NCI-H2107 (cell line): ENCODE results near the gene ALDH8A1.

Experiments used
- DNase-seq: peaks from one replicate; lab custom pipeline; 2025; lab: John Stamatoyannopoulos, UW

The ALDH8A1 gene, protein sequence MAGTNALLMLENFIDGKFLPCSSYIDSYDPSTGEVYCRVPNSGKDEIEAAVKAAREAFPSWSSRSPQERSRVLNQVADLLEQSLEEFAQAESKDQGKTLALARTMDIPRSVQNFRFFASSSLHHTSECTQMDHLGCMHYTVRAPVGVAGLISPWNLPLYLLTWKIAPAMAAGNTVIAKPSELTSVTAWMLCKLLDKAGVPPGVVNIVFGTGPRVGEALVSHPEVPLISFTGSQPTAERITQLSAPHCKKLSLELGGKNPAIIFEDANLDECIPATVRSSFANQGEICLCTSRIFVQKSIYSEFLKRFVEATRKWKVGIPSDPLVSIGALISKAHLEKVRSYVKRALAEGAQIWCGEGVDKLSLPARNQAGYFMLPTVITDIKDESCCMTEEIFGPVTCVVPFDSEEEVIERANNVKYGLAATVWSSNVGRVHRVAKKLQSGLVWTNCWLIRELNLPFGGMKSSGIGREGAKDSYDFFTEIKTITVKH

DNA sequence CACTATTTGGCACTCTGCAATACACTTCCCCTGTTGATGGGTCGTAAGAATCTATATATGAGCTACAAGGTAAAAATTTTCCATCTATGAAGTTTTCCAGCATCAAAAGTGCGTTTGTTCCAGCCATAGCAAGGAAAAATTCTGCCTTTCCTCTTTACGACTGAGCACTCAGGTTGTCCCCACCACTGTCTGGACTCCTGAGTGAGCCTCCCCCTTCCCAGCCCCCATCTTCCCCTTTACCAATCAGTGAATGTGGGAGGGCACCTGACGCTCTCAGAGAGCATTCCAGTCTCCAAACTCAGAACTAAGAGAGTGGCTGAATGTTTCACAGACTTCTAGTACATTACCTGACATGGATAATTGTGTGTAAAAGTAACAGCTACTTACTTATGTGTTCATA, at the start of gene ALDH8A1:
Gene ALDH8A1 (minus strand): TSS at position 175 of the 400 bp plus-strand sequence. CDS start 48 bp downstream, at position 127.
- no peak for DNase-seq

DNA sequence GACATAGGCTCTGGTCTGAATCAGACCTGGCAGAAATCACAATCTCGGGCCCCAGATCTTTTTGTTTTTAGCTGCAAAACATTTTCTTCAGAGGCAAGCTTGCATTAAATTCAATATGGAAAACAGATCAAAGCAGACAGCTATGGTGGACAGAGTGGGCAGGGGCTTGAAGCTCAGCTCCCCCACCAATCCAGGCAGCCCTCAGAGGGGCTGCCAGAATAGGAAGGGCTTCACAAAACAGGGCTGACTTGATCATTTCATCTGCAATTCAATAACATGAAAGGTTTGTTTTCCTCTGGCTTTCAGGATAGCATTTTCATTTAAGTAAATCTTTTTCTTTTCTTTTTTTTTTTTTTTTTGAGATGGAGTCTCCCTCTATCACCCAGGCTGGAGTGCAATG, 49.2 kb upstream of the ALDH8A1 start:
- DNase-seq: no peak

DNA sequence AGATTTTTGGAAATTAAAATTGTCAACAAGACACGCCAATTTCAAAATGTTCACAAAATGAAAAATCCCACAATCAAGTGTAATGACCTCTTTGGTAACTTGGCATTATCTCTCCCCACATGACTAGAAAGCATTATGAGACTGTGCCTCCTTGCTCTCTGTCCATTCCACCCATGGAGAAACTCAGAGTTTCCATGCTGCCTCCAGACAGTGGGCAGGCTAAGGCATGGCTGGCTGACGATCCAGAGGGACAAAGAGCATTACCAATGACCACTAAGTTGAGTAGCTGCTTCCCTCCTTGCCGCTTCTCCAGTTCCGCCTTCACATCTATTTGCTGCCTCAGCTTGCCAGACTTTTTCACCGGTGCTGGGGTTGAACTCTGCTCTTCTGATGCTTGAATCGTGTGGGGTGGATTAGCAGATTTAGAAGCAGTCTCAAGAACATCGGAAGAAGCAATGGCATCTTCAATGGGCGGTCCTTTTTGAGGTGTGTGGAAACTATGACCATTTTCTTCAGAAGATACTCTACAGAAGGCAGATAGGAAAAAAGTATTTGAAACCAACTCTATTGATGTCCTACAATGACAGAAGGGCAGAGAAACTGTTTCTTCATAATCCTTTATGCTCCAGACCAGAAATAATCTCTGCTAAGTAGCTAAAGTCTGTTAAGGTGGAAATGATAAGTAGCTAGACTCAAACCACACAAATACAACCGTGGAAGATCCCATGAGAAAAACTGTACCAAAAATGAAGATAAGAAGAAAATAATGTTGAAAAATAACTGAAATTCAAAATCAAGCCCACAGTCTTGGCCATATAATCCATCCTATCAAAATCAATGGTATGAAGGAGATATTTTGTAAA, 47.5 kb upstream of the ALDH8A1 start:
- DNase-seq: no peak

DNA sequence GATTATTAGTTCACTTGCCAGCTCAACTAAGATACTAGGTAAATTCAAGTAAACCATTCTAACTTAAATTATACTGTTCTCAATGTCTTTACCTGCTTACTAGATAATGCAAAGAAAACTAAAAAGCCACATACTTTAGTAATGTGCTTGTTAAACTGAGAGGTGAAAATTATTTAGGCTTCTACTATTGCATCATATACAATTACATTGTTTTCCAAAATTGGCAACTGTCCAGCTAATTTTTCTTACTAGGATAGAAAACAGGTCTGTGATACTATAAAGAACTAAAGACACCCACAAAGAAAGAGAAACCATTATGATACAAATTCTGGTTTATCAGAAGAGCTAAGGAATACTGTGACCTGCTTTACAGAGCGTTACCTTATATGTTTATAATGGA, 45.6 kb upstream of the ALDH8A1 start:
- no peak for DNase-seq

DNA sequence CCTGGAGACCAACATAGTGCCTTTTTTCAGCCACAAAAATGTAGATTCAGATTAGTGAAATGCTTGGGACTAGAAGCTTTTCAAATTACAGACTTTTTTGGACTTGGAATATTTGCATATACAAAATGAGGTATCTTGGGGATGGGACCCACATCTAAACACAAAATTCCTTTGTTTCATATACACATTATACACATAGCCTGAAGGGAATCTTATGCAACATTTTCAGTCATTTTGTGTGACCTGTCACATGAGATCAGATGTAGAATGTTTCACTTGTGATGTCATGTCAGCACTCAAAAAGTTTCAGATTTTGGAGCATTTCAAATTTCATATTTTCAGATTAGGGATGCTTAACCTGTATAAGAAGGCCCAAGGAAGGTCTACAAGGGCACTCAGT, 44.5 kb upstream of the ALDH8A1 start:
- DNase-seq: no peak

DNA sequence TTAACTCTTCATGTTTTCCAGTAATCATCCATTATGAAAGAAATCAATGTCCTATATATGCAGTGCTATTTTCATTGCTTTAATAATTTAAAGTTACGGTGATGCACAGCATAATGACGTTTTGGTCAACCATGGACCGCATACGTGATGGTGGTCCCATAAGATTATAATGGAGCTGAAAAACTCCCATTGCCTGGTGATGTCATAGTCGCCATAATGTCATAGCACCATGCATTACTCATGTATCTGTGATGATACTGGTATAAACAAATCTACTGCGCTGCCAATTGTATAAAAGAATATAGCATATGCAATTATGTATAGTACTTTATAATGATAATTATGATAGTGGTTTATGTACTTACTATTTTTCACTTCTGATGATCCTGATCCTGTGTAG, 42.3 kb upstream of the ALDH8A1 start:
- no peak for DNase-seq

DNA sequence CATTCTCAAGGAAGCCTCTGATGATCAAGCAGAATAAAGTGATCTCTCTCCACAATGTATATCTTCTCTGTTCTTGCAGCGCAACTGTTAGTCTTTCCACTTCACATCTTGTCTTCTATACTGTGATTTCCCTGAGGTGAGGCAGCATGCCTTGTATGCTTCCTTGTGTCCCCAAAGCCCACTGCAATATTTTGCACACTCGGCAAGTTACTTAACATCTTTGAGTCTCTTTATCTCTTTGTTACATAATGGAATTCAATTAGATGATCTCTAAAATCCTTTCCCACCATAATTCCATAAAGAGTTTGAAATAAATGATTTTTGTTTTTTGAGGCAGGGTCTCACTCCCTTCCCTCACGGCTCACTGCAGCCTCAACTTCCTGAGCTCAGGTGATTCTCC, 40.4 kb upstream of the ALDH8A1 start:
- DNase-seq: no peak

DNA sequence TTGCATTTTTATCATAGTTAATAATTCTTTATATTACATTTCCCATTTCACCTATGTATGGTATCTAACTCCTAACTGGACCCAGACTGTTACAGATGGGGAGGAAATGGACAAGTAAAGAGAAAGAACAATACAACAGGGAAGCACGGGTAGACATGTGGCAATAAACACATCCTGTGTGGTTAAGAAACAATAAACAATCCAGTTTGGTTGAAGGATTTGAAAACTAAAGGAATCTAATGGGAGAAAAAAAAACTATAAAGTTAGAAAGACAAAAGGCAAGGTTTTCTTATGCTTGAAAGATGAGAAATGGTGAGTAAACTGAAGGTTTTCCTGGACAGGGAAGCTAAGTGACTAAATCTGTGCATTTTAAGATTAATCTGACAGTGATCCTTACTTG, 34.9 kb upstream of the ALDH8A1 start:
- no peak for DNase-seq

DNA sequence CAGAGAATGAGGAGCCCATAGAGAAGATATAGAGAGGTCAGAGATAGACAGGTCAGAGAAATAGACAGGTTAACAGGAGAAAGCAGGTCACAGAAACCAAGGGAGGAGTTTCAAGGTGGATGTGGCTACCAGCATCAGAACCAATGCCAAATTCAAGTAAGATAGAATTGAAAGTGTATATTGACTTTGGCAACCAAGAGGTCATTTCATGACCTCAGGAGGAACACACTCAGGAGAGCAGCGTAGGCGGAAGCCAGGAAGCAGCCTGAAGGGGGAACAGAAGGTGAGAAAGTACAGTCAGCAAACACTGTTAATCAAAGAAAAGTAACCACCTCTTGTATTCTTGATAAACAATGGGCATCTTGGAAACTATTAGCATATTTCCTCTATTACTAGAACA, 33.9 kb upstream of the ALDH8A1 start:
- no peak for DNase-seq

DNA sequence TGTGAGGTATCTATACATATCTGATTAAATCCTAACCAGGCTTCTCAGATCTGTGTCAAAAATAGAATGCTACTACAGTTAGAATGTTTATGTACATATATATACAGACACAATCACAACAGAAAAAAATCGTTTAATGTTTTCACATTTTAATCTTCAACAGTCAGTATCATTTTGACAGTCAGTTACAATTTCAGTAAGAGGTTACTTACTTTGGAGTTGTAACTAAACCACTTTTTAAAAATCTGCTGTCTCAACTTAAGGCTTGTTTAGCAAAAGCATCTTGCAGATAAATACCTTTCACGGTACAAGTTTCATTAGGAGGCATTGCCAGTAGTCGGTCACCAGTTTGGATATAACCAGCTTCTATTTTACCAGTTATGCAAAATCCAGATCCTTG, 32.3 kb upstream of the ALDH8A1 start:
- DNase-seq: no peak

DNA sequence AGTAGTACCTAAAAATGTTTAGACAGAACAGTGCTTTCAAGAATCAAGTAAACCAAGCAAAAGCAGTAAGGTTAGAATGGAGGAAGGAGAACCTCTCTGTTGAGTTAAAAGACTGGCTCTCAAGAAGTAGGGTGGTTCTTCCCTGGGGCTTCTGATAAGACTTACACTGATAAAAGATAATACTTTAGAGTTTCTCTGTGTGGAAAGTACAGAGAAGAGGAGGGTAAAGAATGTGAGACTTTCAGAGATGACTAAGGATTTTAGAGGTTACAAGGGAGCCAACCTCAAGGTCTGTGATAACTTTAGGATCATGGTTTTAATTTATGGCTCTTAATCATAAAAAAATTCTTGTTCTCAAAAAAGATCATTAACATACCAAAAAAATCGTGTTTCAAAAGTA, 30.9 kb upstream of the ALDH8A1 start:
- DNase-seq: no peak

DNA sequence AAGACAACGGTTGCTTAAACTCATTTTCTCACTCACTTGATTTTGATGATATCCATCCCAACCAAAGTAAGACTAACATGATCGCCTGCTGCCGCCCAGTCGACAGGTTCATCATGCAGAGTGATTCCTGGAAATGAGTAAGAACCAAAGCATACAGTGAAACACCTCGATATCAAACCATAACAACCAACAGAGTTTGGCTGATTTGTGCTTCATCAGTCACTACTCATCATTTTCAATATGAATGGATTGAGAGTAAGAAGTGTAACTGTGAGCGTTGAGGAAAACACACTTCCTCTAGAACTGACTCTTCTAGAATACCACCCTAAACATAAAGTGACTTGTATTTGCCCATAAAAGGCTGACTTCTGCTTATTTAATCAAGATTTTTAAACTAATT, 29.2 kb upstream of the ALDH8A1 start:
- no peak for DNase-seq

DNA sequence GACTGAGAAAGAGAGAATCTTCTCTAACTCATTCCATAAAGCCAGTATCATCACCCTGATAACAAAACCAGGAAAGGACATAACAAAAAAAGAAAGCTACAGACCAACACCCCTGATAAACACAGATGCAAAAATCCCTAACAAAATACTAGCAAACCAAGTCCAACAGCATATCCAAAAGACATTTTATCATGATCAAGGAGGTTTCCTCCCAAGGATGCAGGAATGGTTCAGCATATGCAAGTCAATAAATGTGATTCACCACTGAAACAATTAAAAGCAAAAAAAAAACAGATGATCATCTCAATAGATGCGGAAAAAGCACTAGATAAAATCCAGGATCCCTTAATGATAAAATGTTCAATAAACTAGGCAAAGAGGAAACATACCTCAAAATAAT, 24.5 kb upstream of the ALDH8A1 start:
- no peak for DNase-seq

DNA sequence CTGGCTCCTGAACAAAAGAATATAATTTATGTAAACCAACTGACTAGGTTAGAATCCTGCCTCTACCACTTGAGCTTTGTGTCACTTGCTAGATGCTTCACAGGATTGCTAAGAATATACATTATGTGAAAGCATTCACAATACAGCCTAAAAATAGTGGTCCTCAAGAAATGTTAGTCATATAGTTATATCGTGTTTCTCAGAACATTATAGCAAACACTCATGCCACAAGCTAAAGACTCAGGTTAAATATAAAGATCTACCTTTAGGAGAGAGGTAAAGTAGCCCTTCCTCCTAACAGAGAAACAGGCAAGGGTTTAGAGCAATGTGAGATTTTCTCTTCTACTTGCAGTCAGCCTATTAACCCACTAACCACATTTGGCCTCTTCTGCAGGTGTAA, 17.8 kb upstream of the ALDH8A1 start:
- DNase-seq: no peak

DNA sequence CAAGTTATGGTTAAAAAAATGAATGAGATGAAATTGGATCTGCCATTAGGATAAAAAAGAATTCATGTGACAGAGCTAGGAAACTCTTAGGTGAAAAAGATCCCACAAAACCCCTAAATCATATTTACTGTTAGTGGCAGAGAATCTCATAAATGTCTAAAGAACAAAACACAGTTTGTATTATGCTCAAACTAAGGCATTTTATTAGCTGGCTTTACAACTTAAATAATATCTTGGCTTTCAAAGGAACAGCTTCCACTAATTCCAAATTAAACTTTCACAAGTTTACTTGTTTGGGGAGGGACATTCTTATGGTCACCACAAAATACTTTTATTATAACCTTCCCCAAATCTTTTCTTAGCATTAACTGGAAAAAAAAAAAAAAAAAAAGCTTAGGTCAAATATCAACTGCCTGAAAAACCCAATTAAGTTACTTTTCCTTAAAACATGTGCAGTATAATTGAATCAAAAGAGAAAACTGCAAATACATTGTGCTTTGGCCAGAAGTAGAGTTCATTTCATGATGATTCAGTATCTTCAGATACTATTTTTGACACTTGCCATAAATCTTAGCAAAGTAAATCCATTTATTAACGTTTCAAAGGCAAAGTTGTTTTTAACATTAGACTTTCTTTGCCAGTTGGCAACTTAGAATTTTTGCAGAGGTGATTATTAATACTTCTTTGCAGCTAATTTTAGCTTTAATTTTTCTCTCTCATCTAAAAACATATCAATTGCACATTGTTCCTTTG, 14.7 kb upstream of the ALDH8A1 start:
- DNase-seq: no peak

DNA sequence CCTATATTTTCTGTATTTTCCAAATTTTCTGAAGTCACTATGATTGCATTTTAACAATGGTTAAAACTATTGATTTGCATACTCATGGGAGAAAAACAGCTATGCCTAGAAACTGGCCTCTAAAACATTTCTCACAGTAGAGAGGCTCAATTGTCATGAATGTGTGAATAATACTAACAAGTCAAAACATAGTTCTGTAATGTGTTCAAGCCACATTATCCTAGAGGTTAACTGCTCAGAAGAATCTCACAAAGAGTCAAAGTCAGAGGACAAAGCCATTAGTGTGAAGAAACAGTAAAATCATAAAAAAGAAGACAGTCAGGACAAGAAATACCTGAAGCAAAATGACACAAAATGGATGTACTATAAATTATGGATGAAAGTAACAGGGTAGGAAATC, 12.5 kb upstream of the ALDH8A1 start:
- no peak for DNase-seq

DNA sequence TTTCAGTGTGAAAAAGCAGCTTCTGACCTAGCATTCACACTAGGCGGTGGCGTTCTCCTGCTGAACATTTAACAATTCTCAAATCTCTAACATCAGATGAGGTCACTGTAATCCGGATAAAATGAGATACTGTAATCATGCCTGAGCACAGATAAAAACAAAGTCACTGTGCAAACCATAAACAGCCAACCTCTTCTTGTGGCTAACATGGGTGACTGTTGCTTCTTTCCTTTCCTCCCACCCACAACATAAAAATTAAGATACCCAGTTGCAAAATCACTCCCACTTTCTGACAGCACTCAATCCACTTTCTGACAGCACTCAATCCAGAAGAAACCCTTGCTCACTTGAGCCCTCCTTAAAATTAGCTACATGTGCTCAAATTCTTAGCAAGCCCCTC, 11.5 kb upstream of the ALDH8A1 start:
- DNase-seq: no peak

DNA sequence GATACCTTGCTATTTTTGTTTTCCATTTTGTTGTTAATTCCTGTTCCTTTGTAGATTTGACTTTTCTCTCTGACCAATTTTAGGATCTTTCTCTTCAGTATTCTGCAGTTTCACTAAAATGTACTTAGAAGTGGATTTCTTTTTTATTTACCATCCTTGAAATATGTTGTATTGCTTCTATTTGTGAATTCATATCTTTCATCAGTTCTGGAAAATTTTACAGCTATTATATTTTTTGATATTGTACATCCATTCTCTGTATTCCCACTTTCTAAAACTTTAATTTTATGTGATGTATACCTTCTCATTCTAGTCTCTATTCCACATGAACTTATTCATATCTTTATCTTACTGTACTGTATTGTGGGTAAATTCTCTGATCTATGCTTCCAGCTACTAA, 9.7 kb upstream of the ALDH8A1 start:
- no peak for DNase-seq

DNA sequence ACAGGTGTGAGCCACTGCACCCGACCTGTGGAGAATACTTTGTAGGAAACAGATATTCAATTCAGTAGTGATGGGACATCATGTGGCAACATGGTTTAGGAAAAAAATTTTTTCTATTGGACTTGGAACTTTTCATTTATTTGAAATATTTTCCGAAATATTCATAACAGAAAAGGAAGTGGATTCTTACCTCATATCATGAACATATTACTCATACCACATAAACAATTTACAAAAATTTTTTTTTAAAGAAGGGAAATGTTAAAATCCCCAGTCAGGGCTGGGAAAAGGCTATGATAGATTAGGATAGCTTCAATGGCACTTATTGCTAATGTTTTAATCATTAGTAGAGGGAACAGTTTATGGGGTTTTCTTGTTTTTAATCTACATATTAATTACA, 6.8 kb upstream of the ALDH8A1 start:
- DNase-seq: no peak

DNA sequence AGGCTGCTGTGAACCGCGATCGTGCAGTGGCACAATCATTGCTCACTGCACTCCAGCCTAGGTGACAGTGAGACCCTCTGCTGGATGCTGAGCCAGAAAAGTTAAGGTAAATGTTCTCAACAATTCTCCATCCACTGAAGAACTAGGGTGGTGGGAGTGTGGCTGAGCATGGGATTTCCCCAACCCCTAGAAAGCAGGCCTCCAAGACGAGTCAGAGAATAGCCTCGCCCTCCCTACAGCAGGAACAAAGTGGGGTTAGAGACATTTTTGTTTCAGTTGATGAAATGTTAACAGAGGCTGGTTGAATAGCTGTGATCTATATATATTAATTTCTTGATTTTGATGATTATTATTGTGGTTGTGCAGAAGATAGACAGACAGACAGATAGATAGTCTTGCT, 6.1 kb upstream of the ALDH8A1 start:
- no peak for DNase-seq

DNA sequence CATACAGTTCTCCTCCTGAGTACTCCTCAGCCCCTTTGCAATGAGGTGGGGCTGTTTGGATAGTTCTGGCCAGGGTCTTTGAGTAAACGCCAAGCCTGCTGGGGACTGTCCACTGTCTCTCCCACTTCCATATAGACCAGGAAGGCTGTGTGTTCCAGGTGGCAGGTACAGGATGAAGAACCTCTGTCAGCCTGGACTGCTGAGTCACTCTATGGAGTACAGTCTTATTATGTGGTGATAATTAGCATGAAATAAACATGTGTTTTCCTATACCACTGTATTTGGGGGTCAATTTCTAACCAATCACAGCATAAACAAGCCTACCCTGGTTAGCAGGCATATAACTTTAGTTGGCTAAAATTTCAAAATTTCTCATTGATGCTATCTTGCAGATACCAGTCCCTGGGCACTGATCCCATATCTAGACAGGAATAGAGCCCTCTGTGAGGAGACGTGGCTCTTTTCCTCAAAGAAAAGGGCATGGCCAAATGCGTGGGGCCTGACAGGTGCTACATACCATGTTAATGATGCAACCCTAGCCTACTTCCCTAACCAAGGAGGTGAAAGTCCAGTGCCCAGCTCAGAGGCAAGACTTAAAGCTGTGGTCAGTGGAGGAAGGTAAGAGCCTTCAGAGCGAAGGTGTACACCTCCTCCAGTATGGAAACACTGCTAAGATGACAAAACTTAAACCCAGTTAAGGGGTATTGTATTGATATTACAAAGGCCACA, 4.5 kb upstream of the ALDH8A1 start:
- no peak for DNase-seq
